Lower lobe of right lung (tissue), 2 donors: ENCODE measurements around the gene RALB. TPM values are rescaled to one million over a fixed set of nuclear protein-coding genes. Genes with fewer than 3 reads are reported as not detected.

Experiments
- ATAC-seq, 2 donors: fragments of 200-7000 bp; cut with Tn5 transposase; one replicate each; pipeline ENCODE4 v1.9.1; 2020 to 2022; ENCODE audit warnings: mild to moderate bottlenecking in 2 of 2, moderate library complexity in 2 of 2
- DNase-seq: peaks from one replicate; pipeline ENCODE4 v3.0.0-alpha.2; 2020
- H3K27ac ChIP-seq: fragments of 200-600 bp; one replicate; pipeline ENCODE4 v1.8.0; 2022
- H3K27me3 ChIP-seq: fragments of 200-600 bp; one replicate; pipeline ENCODE4 v1.8.0; 2022; ENCODE audit warnings: low read depth
- H3K36me3 ChIP-seq: fragments of 200-600 bp; one replicate; pipeline ENCODE4 v1.8.0; 2022; ENCODE audit warnings: mild to moderate bottlenecking
- H3K4me1 ChIP-seq: fragments of 200-600 bp; one replicate; pipeline ENCODE4 v1.8.0; 2022
- H3K4me3 ChIP-seq: fragments of 200-600 bp; one replicate; pipeline ENCODE4 v1.8.0; 2022; ENCODE audit warnings: mild to moderate bottlenecking
- H3K9me3 ChIP-seq: fragments of 200-600 bp; one replicate; pipeline ENCODE4 v1.8.0; 2022
- CTCF ChIP-seq: fragments of 200-600 bp; IDR thresholded peaks from one replicate; pipeline ENCODE4 v1.8.0; 2022; ENCODE audit warnings: antibody characterized with exemption, mild to moderate bottlenecking
- intact Hi-C: fragments of 100-400 bp; cut with DNase I; formaldehyde crosslinking; loops from one replicate; pipeline ENCODE4 v1.11.0; 2022
- total RNA-seq: library from RNA; stranded (reverse); fragmentation: NEBNext Ultra II Directional; extraction: Animal tissue kit (Norgen Biotek cat#: 25700); gene quantifications from one replicate; pipeline ENCODE4 v1.2.1, GENCODE V29; 2021
- donor health status: DM: no; HTN: yes; CAD: no; lungs with severe emphysema.

The RALB gene
- total RNA-seq, 1 donor from 2014 or later = 65.8 TPM

- no peak for DNase-seq
Measured at GRCh38 chr2:120206022-120206581, 46.5 kb upstream of the RALB start.

GRCh38 chr2:120208381-120209353 is 44.0 kb upstream of the RALB start:
- no peaks in the 10 kb centered on the region for H3K36me3 ChIP-seq
- TF ChIP-seq CTCF = no peak
- ATAC-seq = no peak
- H3K4me3 ChIP-seq = no peak overlapping the region
- DNase-seq = no peak
- H3K27ac ChIP-seq = no peak overlapping the region
- H3K9me3 ChIP-seq = no peaks in the 10 kb centered on the region
- H3K4me1 ChIP-seq = peaks cover 3% of the 10 kb centered on the region
- intact Hi-C loops = no loop called here
- no peaks in the 10 kb centered on the region for H3K27me3 ChIP-seq

More at GRCh38 chr2:120206022-120206581, 46.5 kb upstream of the RALB start:
- H3K27ac ChIP-seq = no peak overlapping the region
- ATAC-seq = peak in 1 of 2 donors; percentile 9
- H3K4me3 ChIP-seq = no peak overlapping the region
- H3K4me1 ChIP-seq = peaks cover 12% of the 10 kb centered on the region
- no peaks in the 10 kb centered on the region for H3K27me3 ChIP-seq
- peak; percentile 49 for TF ChIP-seq CTCF
- no peaks in the 10 kb centered on the region for H3K36me3 ChIP-seq
- intact Hi-C loops = no loop called here
- no peaks in the 10 kb centered on the region for H3K9me3 ChIP-seq

DNA sequence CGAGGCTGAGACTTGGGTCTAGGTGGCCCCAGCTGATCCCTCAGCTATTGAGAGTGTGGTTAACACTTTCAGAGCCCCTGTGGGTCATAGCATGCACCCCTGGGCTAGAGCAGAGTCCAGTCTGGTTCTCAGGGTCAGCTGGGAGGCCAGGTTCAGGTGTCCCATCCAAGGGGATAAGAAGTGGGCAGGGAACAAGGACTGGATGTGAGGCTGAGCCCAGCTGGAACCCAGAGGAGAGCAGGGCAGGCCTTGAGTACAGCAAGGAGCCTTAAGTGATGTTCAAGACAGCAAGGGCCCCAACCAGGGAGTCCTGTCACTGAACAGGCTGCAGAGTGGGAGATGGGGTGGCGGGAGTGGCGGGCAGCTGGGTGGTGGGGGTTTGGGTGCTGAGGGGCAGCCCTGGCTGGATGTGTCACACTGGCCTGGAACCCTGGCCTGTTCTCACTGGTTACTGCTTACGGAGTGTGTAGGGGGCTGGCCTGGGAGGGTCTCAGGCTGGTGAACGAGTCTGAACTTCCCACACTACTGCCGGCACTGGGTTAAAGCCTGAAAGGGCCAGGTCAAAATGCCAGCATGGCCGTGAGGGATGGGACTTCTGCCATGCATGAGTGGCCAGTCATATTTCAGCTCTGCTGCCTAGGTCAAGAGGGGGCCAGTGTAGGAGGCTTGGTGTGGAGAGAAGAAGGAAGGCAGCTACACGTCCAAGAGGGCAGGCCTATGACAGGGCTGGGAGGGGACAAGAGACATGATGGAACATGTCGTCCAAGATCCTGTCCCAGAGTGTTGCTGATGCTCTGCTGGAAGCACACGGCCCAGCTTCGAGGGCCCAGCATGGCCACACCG is 43.0 kb upstream of the RALB start:
- ATAC-seq = peak in 1 of 2 donors; percentile 8
- TF ChIP-seq CTCF = no peak
- H3K27ac ChIP-seq = peak overlapping the region; percentile 46

GRCh38 chr2:120210270-120210693 is 42.4 kb upstream of the RALB start:
- H3K4me3 ChIP-seq = no peak overlapping the region
- peak overlapping the region; percentile 46 for H3K27ac ChIP-seq
- no peaks in the 10 kb centered on the region for H3K27me3 ChIP-seq
- H3K36me3 ChIP-seq = no peaks in the 10 kb centered on the region
- no peaks in the 10 kb centered on the region for H3K9me3 ChIP-seq
- no peaks in the 10 kb centered on the region for H3K4me1 ChIP-seq
- peak in 1 of 2 donors; percentile 16 for ATAC-seq
- intact Hi-C loops = no loop called here
- no peak for DNase-seq
- TF ChIP-seq CTCF = no peak

More for the DNA sequence above, 43.0 kb upstream of the RALB start:
- Histone ChIP-seq H3K4me1 (no peaks in the 10 kb centered on the region), H3K9me3 (no peaks in the 10 kb centered on the region), H3K4me3 (no peak overlapping the region), H3K36me3 (no peaks in the 10 kb centered on the region), H3K27me3 (no peaks in the 10 kb centered on the region)
- DNase-seq = no peak
- intact Hi-C loops = no loop called here

- no peak for DNase-seq
- Histone ChIP-seq H3K27ac (no peak overlapping the region), H3K27me3 (no peaks in the 10 kb centered on the region), H3K4me3 (no peak overlapping the region), H3K36me3 (peaks cover 4% of the 10 kb centered on the region), H3K9me3 (peaks cover 4% of the 10 kb centered on the region), H3K4me1 (peaks cover 23% of the 10 kb centered on the region)
- intact Hi-C loops = no loop called here
- no peak for ATAC-seq
- TF ChIP-seq CTCF = no peak
Measured at GRCh38 chr2:120218181-120218580, 34.5 kb upstream of the RALB start.
